Transverse colon (tissue), 4 donors: ENCODE measurements around the gene POMGNT1. TPM values are rescaled to one million over a fixed set of nuclear protein-coding genes. Genes with fewer than 3 reads are reported as not detected.

ENCODE experiments used
- DNase-seq: peaks from one replicate; pipeline ENCODE4 v3.0.0-alpha.2; 2019
- H3K27ac ChIP-seq, 4 donors: fragments of 200-600 bp; sonication (generic); 2 replicates each; pipeline ENCODE4 v1.5.1; 2016 to 2018; ENCODE audit warnings: inconsistent platforms in 4 of 4
- H3K27me3 ChIP-seq: fragments of 200-600 bp; sonication (generic); 2 replicates; pipeline ENCODE4 v1.5.1; 2017; ENCODE audit warnings: inconsistent platforms
- H3K36me3 ChIP-seq, 4 donors: fragments of 200-600 bp; sonication (generic); 2 replicates each; pipeline ENCODE4 v1.5.1; 2017 to 2019; ENCODE audit warnings: inconsistent platforms in 4 of 4
- H3K4me1 ChIP-seq, 4 donors: fragments of 200-600 bp; sonication (generic); 2 replicates each; pipeline ENCODE4 v1.5.1; 2017 to 2020; ENCODE audit warnings: inconsistent platforms in 4 of 4
- H3K4me3 ChIP-seq, 4 donors: fragments of 200-600 bp; sonication (generic); 1 replicate in 1 of 4; 2 replicates in 3 of 4; pipeline versions ENCODE4 v1.5.1 to v1.6.1; 2017 to 2019; ENCODE audit warnings: inconsistent platforms in 4 of 4
- H3K9me3 ChIP-seq, 2 donors: fragments of 200-600 bp; sonication (generic); 2 replicates each; pipeline ENCODE4 v1.5.1; 2017 to 2019; ENCODE audit warnings: inconsistent platforms in 2 of 2
- CTCF ChIP-seq, 5 experiments: fragments of 200-600 bp in 3 of 5; fragments of 450-650 bp in 2 of 5; sonication (generic) in 3 of 5; IDR thresholded peaks; 1 replicate in 2 of 5; 2 replicates in 3 of 5; pipeline ENCODE4 v1.5.1; 2016 to 2017; ENCODE audit warnings: antibody characterized with exemption in 5 of 5, inconsistent platforms in 3 of 5, mild to moderate bottlenecking in 2 of 5, moderate library complexity in 1 of 5
- EP300 ChIP-seq: sonication (generic); formaldehyde crosslinking; IDR thresholded peaks from one replicate; pipeline ENCODE4 v1.6.1; 2017; ENCODE audit warnings: antibody characterized with exemption, low read depth
- POLR2A ChIP-seq: fragments of 450-650 bp; IDR thresholded peaks from one replicate; pipeline ENCODE4 v1.6.1; 2016; ENCODE audit warnings: antibody characterized with exemption, mild to moderate bottlenecking, moderate library complexity
- POLR2AphosphoS5 ChIP-seq, 3 donors: sonication (generic); formaldehyde crosslinking; IDR thresholded peaks; one replicate each; pipeline ENCODE4 v1.6.1; 2016; ENCODE audit warnings: antibody characterized with exemption in 3 of 3
- WGBS, 2 donors: methylation state at CpG; one replicate each; pipeline ENCODE4 v1.1.5; 2018; ENCODE audit warnings: low coverage in 1 of 2; 5-methylcytosine and 5-hydroxymethylcytosine counted together
- in situ Hi-C, 4 donors: fragments of 200-750 bp; cut with MboI; loops; one replicate each; pipeline versions ENCODE4 v1.15.0 to v1.15.1; 2017; ENCODE audit warnings: low sequenced_read_pairs in 3 of 4, low pct_ligation_motif_present in 1 of 4, low pct_unique_long_range_greater_than_20kb in 1 of 4
- intact Hi-C: fragments of 100-400 bp; cut with DNase I; formaldehyde crosslinking; loops from one replicate; pipeline ENCODE4 v1.15.1; 2023; ENCODE audit warnings: low total_unique reads
- total RNA-seq, 4 donors: library from RNA; depleted of rRNA; stranded (reverse); fragments of >200 nt; gene quantifications; one replicate each; pipeline ENCODE4 v1.1.0, GENCODE V29; 2016

POMGNT1 gene
- total RNA-seq, 4 donors from 2014 or later: 13.3 to 35.5 (median 27.6) TPM

- peak; percentile 88 for DNase-seq
- H3K4me1 ChIP-seq: peaks cover 5 to 40% (median 29%) of the 10 kb centered on the region in 4 donors
- in situ Hi-C loops (loop anchor here in 3 of 4 donors (5.0 kb wide), 1 partner anchor 142 kb away; no protein-coding TSS in a partner anchor), intact Hi-C loops (loop anchor here (1.0 kb wide), 1 partner anchor 142 kb away; no protein-coding TSS in a partner anchor)
- TF ChIP-seq CTCF (IDR thresholded peaks at IDR 0.05): peak; percentile 85 to 98 (median 88)
- no peak for TF ChIP-seq POLR2AphosphoS5 (IDR thresholded peaks at IDR 0.05)
- TF ChIP-seq EP300: no peak
- H3K27ac ChIP-seq: peak overlapping the region; percentile 86 to 91 (median 88)
- H3K27me3 ChIP-seq: no peaks in the 10 kb centered on the region
- H3K9me3 ChIP-seq: no peaks in the 10 kb centered on the region
- WGBS, 2 donors: 5 to 11% methylated on average over 7 to 10 of the region's 10 CpGs
- H3K36me3 ChIP-seq: no peaks in the 10 kb centered on the region
- peak overlapping the region in 1 of 4 donors; percentile 10 for H3K4me3 ChIP-seq
Measured at GRCh38 chr1:46179138-46180081, 18.8 kb downstream of the POMGNT1 start.

GRCh38 chr1:46176211-46176865, 21.9 kb downstream of the POMGNT1 start, which contains the start of gene P3R3URF:
P3R3URF (minus strand) TSS chr1:46176488; CDS start chr1:46176471, 17 bp downstream.
- intact Hi-C loops (no loop called here), in situ Hi-C loops (loop anchor here in 3 of 4 donors (5.0 kb wide), 1 partner anchor 139 kb away; no protein-coding TSS in a partner anchor)
- Histone ChIP-seq H3K9me3 (no peaks in the 10 kb centered on the region), H3K27me3 (no peaks in the 10 kb centered on the region), H3K36me3 (no peaks in the 10 kb centered on the region), H3K27ac (peak within 1 kb of the TSS in 2 of 4 donors; percentile 26 to 32), H3K4me3 (no peak within 1 kb of the TSS), H3K4me1 (peaks cover 10 to 35% (median 20%) of the 10 kb centered on the region in 4 donors)
- no peak for DNase-seq
- TF ChIP-seq CTCF (IDR thresholded peaks at IDR 0.05): no peak
- TF ChIP-seq POLR2A: no peak
- TF ChIP-seq EP300: no peak
- TF ChIP-seq POLR2AphosphoS5 (IDR thresholded peaks at IDR 0.05): no peak
- WGBS, 2 donors: 70 to 82% methylated on average over 2 to 12 of the region's 13 CpGs

GRCh38 chr1:46175243-46175642, 23.0 kb downstream of the POMGNT1 start:
- intact Hi-C loops (no loop called here), in situ Hi-C loops (loop anchor here in 3 of 4 donors (5.0 kb wide), 1 partner anchor 138 kb away; no protein-coding TSS in a partner anchor)
- no peaks in the 10 kb centered on the region for H3K36me3 ChIP-seq
- no peak for TF ChIP-seq CTCF (IDR thresholded peaks at IDR 0.05)
- no peak for TF ChIP-seq EP300
- TF ChIP-seq POLR2A: no peak
- TF ChIP-seq POLR2AphosphoS5 (IDR thresholded peaks at IDR 0.05): no peak
- DNase-seq: no peak
- no peaks in the 10 kb centered on the region for H3K27me3 ChIP-seq
- H3K4me1 ChIP-seq: peaks cover 10 to 38% (median 20%) of the 10 kb centered on the region in 4 donors
- WGBS, 2 donors: 77 to 80% methylated on average over 1 to 3 of the region's 3 CpGs
- H3K9me3 ChIP-seq: no peaks in the 10 kb centered on the region
- peak overlapping the region in 2 of 4 donors; percentile 26 to 32 for H3K27ac ChIP-seq
- H3K4me3 ChIP-seq: no peak overlapping the region
